GM18868 (cell line): ENCODE measurements around the gene HHATL.

Experiments used
- ATAC-seq: cut with Tn5 transposase; IDR thresholded peaks from one replicate; pipeline ENCODE4 v1.9.1; 2021; ENCODE audit warnings: mild to moderate bottlenecking, moderate library complexity; ENCODE audit not compliant: unreplicated experiment

Gene HHATL

DNA sequence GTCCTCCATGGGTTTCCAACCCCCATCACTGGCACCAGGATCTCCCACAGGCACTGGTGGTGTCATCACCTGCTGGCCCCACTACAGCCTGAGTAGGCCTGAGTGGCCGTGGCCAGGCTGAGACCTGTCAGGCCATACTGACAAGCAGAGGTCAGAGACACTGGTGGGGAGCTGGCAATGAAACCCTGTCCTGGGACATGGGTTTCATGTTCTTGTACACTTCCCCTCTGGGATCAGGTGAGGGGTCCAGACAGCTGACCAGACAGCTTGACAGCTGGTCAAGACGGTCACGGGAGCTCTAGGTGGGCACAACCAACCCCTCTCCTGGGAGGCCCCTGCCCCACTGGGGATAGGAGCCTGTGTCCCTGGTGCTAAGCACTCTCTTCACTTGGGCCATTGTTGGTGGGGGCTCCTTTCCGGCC is 36.0 kb downstream of the HHATL start:
- ATAC-seq: no peak

DNA sequence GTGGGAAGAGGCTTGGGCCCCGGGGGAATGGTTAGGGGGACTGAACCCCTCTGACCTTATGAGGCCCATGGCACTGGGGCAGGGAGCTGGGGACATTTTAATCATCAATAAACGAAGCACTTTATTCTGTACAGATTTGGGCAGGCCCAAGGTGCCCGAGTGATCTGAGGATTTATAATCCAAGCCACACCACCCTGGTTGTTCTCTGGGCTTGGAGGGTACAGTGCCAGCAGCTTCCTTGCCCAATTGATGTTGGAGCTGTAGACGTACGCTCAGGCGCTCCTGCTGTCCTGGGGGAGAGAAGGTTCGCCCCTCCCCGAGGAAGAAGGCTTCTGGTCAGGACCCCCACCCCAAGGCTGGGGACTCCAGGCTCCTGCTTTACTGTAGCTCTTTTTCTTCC is 36.6 kb downstream of the HHATL start:
- no peak for ATAC-seq

DNA sequence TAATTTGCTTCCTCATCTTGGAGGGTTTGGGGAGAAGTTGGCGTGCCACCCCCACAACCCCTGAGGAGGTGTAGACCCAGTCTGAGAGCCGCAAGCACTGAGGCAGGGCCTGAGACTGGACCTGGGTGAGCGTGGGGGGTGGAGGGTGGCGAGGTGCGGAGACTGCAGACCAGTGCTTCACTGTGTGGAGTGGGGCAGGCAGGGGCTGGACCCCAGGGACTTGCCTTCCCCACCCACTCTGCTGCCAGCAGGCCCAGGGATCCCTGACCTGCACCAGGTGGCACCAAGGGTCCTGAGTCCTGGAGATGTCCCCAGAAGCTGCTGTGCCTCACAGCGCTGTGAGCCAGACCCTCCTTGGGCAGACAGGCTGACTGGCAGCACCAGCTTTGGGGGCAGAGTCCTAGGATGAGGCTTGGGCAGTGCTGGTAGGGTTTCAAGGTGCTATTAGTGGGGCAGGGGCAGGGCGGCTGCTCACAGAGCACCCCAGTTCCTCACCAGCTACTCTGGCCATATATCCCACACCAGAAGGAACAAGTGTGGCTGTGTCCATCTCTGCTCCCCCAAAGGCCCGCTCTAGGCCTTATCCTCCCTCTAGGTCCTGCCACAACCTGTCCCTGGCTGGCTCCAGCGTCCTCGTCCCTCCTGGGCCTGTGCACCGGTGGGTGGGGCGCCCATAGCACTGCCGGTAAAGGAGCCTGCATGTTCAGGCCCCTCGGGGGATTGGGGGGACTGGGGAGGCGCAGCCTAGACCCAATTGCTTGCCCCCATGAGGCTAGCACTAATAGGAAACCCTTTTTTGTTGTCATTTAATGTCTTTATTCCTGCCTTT is 37.3 kb downstream of the HHATL start:
- no peak for ATAC-seq

GRCh38 chr3:42664438-42664803 is 38.2 kb downstream of the HHATL start:
- no peak for ATAC-seq

GRCh38 chr3:42663581-42664437 is 38.8 kb downstream of the HHATL start:
- peak; percentile 51 for ATAC-seq

- ATAC-seq: no peak
Measured at GRCh38 chr3:42662813-42663535, 39.6 kb downstream of the HHATL start.

DNA sequence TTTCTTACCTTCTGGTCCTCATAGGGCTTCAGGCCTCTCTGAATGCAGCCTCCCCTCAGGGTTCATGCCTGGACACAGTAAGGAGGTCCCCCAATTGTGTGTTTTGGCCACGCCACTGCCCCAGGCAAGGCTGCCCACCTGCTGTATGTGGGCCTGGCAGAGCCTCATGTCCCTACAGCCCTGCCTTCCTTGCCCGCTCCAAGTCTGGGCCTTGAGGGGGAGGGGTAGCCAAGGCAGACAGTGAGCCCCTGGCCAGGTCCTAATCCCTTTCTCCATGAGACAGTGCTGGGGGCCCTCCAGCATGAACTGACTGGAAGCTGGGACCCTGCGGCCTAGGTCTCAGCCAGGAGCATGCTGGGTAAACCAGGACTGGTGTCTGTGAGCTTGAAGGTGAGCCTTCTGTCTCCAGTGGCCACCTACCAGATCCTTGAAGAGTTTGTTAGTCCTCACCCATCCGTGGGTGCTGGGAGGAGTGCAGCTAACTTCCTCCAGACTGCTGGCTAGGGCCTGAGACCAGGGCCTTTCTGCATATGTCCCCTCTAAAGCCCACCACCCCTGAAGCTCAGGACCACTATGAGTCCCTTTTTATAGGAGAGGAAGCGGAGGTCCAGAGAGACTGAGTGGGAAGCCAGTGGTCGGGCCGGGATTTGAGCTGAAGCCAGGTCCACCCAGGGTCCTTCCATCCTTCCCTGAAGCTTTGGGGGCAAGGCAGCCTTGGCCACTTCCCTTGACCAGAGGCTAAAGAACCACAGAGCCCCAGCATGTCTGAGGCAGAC is 40.4 kb downstream of the HHATL start:
- ATAC-seq: no peak

- ATAC-seq: no peak
Measured at GRCh38 chr3:42661593-42662022, 41.0 kb downstream of the HHATL start.

- ATAC-seq: no peak
Measured at GRCh38 chr3:42660898-42661297, 41.7 kb downstream of the HHATL start.

DNA sequence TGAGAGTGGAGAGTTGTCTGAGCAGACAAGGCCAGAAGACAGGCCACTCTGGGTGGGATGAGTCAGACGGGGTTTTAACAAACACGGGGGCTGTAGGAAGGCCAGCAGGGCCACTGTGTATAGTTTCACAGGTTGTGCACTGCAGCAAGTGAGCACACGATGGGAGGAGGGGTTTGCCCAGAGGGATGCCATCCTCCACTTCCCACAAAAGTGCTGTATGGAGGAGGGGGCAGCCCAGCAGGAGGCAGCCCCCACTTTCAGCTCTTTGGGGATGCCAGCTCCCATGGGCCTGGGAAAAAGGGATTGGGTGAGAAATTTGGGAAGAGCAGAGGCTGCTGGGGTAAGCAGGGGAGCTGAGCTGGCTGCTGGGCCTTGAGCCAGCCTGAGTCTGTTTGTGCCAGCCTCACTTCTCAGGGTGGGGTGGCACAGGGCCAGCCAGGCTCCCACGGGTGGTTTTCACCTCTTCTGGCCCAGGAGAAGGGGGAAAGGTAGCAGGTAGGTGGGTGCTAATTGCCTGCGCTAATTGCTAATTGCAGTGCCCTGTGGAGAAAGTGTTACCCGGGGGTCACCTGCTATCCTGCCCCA is 42.4 kb downstream of the HHATL start:
- no peak for ATAC-seq

- ATAC-seq: no peak
Measured at GRCh38 chr3:42659451-42660130, 43.0 kb downstream of the HHATL start.

- ATAC-seq: no peak
Measured at GRCh38 chr3:42658771-42659390, 43.7 kb downstream of the HHATL start.

GRCh38 chr3:42658091-42658770 is 44.4 kb downstream of the HHATL start:
- ATAC-seq: no peak

GRCh38 chr3:42657675-42658074 is 44.9 kb downstream of the HHATL start:
- no peak for ATAC-seq

DNA sequence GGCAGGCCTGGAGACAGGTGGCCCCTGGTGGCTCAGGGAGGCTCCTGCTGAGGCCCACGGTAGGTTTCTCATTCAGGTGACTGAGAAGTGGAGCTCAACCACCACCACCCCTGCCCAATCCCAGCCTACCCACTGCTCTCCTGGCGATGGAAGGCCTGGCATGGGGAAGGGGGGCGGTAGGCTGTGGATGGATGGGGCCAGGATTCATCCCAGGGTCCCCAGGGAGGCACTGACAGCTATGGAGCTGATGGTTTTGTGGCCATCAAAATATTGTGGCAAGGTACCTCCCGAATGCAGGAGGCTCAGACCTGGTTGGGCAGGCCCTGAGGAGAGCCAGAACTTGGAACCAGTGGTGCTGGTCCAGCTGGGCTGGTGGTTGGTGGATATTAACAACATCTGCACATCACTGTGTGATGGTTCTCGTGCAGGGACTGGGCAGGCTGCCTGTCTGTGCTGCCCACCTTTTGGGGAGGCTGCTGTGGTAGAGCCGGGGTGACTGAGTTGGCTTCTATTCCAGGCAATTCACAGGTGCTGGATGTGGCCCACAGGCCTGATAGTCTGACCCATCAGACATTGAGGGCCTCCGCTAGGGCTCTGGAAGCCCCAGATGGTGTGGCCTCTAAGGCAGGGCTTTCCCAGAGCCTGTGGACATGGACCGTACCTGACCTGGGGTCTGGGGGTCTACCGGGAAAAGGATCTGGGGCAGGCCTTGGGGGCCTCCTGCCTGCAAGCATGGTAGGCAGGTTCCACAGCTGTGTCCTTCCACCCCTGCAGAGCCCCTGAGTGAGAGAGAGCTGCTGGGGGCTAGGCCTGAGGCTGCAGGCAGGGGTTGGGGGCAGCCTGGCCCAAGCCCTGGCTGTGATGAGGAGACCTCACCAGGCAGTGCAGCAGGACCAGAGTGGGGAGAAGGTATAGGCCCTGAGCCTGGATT is 45.7 kb downstream of the HHATL start:
- no peak for ATAC-seq

DNA sequence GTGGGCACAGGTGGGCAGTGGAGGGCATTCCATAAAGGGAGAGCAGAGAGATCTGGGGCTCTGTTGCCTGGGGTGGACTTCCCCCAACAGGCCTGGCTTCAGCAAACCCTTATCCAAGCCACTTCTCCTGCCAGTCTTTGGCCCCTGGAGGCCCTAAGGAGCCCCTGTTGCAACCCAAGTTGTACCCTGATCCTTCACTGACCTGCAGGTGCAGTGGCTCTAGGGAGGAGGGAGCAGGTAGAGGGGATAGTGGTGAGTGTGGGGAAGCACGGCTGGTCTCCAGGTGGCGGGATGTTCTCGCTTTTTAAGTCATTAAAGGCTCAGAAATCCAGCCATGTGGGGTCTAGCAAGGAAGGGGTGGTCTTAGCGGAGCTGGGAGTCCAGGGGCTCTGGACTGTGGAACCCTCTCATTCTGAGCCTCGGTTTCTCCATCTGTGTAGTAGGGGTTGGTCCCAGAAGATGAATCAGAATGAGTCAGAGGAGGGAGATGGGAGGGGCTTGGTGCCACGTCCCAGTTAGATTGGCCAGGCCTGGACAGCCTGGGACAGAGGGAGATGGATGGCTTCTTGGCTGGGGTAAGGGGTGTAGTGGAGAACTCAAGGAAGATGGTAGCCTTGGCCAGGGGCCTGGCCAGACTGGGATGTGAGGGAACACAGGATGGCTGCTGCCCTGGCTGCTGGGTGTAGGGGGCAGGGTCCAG is 46.5 kb downstream of the HHATL start:
- no peak for ATAC-seq

DNA sequence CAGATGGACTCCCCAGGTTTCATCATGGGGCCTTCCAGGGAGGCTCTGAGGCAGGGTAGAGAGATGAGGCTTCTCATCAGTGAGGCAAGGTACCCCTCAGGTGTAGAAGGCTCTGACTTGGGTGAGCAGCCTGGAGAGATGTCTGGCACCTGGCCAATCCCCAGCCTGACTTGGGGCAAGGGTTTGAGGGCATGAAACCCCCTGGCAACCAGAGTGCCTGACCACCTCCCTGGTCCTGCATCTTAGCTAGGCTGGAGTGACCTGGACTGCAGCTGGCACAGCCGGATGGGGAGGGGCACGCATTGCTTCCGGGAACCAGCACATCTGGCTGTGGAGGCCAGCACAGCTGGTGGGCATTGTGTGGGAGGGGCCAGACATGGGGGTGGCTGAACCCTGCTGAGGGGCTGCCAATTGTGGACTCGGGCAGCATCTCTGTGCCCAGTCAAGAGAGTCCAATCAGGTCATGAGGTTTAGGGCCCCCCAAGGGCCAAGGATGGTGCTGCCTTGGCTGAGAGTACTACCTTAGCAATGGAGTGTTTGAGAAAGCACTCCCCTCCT is 47.2 kb downstream of the HHATL start:
- no peak for ATAC-seq
